Keratinocyte (primary cell): ENCODE results near the gene TNFRSF6B. TPM values are rescaled to one million over a fixed set of nuclear protein-coding genes. Genes with fewer than 3 reads are reported as not detected.

Experiments used
- DNase-seq: peaks from one replicate; pipeline ENCODE4 v3.0.0-alpha.2; 2011; ENCODE audit warnings: low read depth, missing footprints, low spot score
- FAIRE-seq: peaks from 2 replicates; lab custom pipeline; 2011; peaks lifted over from hg19 to GRCh38; lab: Jason Lieb, UNC
- H2AFZ ChIP-seq: 2 replicates; pipeline ENCODE4 v1.6.0; 2012; ENCODE audit warnings: low read length, control low read depth, inconsistent platforms; ENCODE audit not compliant: control insufficient read depth
- H3K27ac ChIP-seq: 2 replicates; pipeline ENCODE4 v1.5.1; 2011; ENCODE audit warnings: low read length; ENCODE audit not compliant: control insufficient read depth, insufficient read depth
- H3K27me3 ChIP-seq: 3 replicates; pipeline ENCODE4 v1.6.0; 2011; ENCODE audit warnings: low read length; ENCODE audit not compliant: control insufficient read depth, insufficient read depth; ENCODE audit errors: extremely low read depth
- H3K36me3 ChIP-seq, 2 experiments: 2 replicates in 1 of 2; 3 replicates in 1 of 2; pipeline ENCODE4 v1.5.1; 2011; ENCODE audit warnings: low read length in 2 of 2, mild to moderate bottlenecking in 1 of 2; ENCODE audit not compliant: control insufficient read depth in 2 of 2, insufficient read depth in 2 of 2; ENCODE audit errors: extremely low read depth in 1 of 2
- H3K4me1 ChIP-seq: 3 replicates; pipeline ENCODE4 v1.5.1; 2011; ENCODE audit warnings: low read length; ENCODE audit not compliant: control insufficient read depth, insufficient read depth; ENCODE audit errors: extremely low read depth
- H3K4me2 ChIP-seq: 3 replicates; pipeline ENCODE4 v1.6.0; 2011; ENCODE audit warnings: low read depth, low read length; ENCODE audit not compliant: control insufficient read depth, insufficient read depth; ENCODE audit errors: extremely low read depth
- H3K4me3 ChIP-seq, 3 experiments: fragments of 200-600 bp in 1 of 3; sonication (generic) in 1 of 3; 2 replicates in 2 of 3; 3 replicates in 1 of 3; pipeline ENCODE4 v1.5.1; 2011 to 2016; ENCODE audit warnings: low read length in 3 of 3, mild to moderate bottlenecking in 3 of 3, control low read depth in 2 of 3, inconsistent platforms in 1 of 3, low read depth in 1 of 3, mixed read lengths in 1 of 3, mixed run types in 1 of 3, moderate library complexity in 1 of 3; ENCODE audit not compliant: control insufficient read depth in 2 of 3, insufficient read depth in 2 of 3; ENCODE audit errors: extremely low read depth in 1 of 3
- H3K79me2 ChIP-seq: 2 replicates; pipeline ENCODE4 v1.6.0; 2012; ENCODE audit warnings: low read length; ENCODE audit not compliant: control insufficient read depth, insufficient read depth
- H3K9ac ChIP-seq: 3 replicates; pipeline ENCODE4 v1.6.0; 2011; ENCODE audit warnings: low read length; ENCODE audit not compliant: control insufficient read depth, insufficient read depth; ENCODE audit errors: extremely low read depth
- H3K9me1 ChIP-seq: 3 replicates; pipeline ENCODE4 v1.6.0; 2011; ENCODE audit warnings: low read length; ENCODE audit not compliant: control insufficient read depth, insufficient read depth; ENCODE audit errors: extremely low read depth
- H3K9me3 ChIP-seq: 2 replicates; pipeline ENCODE4 v1.5.1; 2012; ENCODE audit warnings: low read depth, low read length; ENCODE audit not compliant: control insufficient read depth
- H4K20me1 ChIP-seq: 3 replicates; pipeline ENCODE4 v1.6.0; 2011; ENCODE audit warnings: low read length; ENCODE audit not compliant: control insufficient read depth, insufficient read depth; ENCODE audit errors: extremely low read depth
- CTCF ChIP-seq, 3 experiments: IDR thresholded peaks in 1 of 3; conservative IDR thresholded peaks in 1 of 3; optimal IDR thresholded peaks in 1 of 3; 2 replicates in 2 of 3; 3 replicates in 1 of 3; pipeline versions ENCODE3 to v1.5.1; 2011; ENCODE audit warnings: low read length in 3 of 3, mild to moderate bottlenecking in 3 of 3, moderate library complexity in 2 of 3, control low read depth in 1 of 3, inconsistent platforms in 1 of 3; ENCODE audit not compliant: insufficient read depth in 2 of 3; ENCODE audit errors: extremely low read depth in 1 of 3
- EZH2 ChIP-seq: IDR thresholded peaks from one replicate; pipeline ENCODE4 v1.6.1; 2012; ENCODE audit warnings: inconsistent platforms, mild to moderate bottlenecking, low read length, moderate library complexity
- dilution Hi-C: fragments of 300-500 bp; cut with MboI; formaldehyde crosslinking; loops from one replicate; pipeline ENCODE4 v1.7.0; 2020; ENCODE audit warnings: low sequenced_read_pairs; ENCODE audit not compliant: extremely low pct_ligation_motif_present
- polyA plus RNA-seq, 5 experiments: library from polyadenylated mRNA; depleted of rRNA in 3 of 5; stranded (reverse) in 3 of 5; stranded (forward) in 1 of 5; unstranded in 1 of 5; fragments of >200 nt; gene quantifications; 1 replicate in 1 of 5; 2 replicates in 3 of 5; 3 replicates in 1 of 5; pipeline versions ENCODE4 v1.2.1 to v1.2.3, GENCODE V29; 2011 to 2012; ENCODE audit warnings: missing spikeins in 2 of 5, low read depth in 1 of 5, low replicate concordance in 1 of 5

Gene TNFRSF6B
- polyA plus RNA-seq, 1 donor (not counting 4 experiments of a cell fraction or from before 2014, with no cell fraction given): 51.9 TPM

GRCh38 chr20:63686094-63686491, 10.4 kb upstream of the TNFRSF6B start:
- Histone ChIP-seq H2AFZ (no peak overlapping the region), H3K9me1 (no peaks in the 10 kb centered on the region), H3K27me3 (no peaks in the 10 kb centered on the region), H3K4me1 (peaks cover 33% of the 10 kb centered on the region), H3K4me2 (no peak overlapping the region), H3K9me3 (no peaks in the 10 kb centered on the region), H3K27ac (no peak overlapping the region), H3K9ac (no peak overlapping the region), H3K36me3 (peaks cover 0 to 5% of the 10 kb centered on the region in 2 experiments), H4K20me1 (no peaks in the 10 kb centered on the region), H3K79me2 (no peaks in the 10 kb centered on the region), H3K4me3 (no peak overlapping the region)
- no peak for TF ChIP-seq CTCF (optimal IDR thresholded peaks at IDR 0.05 in 1 of 3, IDR thresholded peaks at IDR 0.05 in 1 of 3, conservative IDR thresholded peaks at IDR 0.05 in 1 of 3; ENCODE audit: extremely low read depth in 1 of 3, insufficient read depth in 2 of 3, low read length in 3 of 3)
- no peak for TF ChIP-seq EZH2
- dilution Hi-C loops: no loop called here
- FAIRE-seq: no peak
- DNase-seq: no peak

DNA sequence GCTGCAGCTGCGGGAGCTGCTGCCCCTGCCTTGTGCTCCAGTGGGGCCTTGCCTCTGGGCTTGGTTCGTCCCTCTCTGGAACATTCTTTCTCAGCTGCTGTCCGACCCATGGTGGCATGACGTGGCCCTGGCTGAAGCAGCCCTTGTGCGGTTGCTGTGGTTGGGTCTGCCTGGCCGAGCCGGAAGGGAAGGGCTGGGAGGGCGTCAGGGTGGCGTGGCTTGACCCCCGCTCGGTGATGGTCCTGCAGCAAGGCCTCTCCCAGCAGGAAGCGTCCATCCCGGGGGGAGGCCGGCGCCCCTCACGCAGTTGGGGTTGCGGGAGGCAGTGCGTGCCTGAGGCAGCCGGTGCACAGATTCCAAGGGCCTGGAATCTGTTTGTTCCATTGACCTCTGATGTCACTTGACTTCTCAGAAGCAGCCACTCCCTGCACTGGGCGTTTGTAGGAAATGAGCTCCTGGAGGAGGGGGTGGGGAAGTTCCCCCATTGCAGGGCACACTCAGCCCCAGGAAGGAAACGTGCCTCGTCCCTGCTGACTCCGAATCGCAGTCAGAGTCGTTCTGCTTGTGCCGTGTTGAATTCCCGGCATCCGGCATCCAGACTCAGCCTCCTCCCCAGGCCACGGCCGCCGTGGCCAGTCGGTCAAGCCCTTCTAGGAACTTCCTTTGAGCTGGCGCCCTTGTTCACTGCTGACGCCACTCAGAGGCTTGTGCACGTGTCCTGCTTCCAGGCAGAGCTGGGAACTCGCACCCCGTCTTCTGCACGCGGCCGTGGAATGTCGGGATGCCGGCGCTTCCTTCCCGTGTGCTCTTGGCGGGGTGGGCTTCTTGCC, 9.7 kb upstream of the TNFRSF6B start:
- FAIRE-seq (peak; percentile 26), DNase-seq (no peak)
- peaks cover 0 to 5% of the 10 kb centered on the region in 2 experiments for H3K36me3 ChIP-seq
- no peak overlapping the region for H3K27ac ChIP-seq
- no peak overlapping the region for H3K4me3 ChIP-seq
- no peaks in the 10 kb centered on the region for H3K9me1 ChIP-seq
- no peak overlapping the region for H3K9ac ChIP-seq
- TF ChIP-seq EZH2 (no peak), CTCF (optimal IDR thresholded peaks at IDR 0.05 in 1 of 3, IDR thresholded peaks at IDR 0.05 in 1 of 3, conservative IDR thresholded peaks at IDR 0.05 in 1 of 3; ENCODE audit: extremely low read depth in 1 of 3, insufficient read depth in 2 of 3, low read length in 3 of 3) (no peak)
- no peaks in the 10 kb centered on the region for H3K79me2 ChIP-seq
- dilution Hi-C loops: no loop called here
- peaks cover 36% of the 10 kb centered on the region for H3K4me1 ChIP-seq
- H3K9me3 ChIP-seq: no peaks in the 10 kb centered on the region
- H4K20me1 ChIP-seq: no peaks in the 10 kb centered on the region
- no peak overlapping the region for H2AFZ ChIP-seq
- H3K4me2 ChIP-seq: no peak overlapping the region
- H3K27me3 ChIP-seq: no peaks in the 10 kb centered on the region
